Muscle of arm (tissue), 12 donors: ENCODE results near the gene ECT2L. TPM values are rescaled to one million over a fixed set of nuclear protein-coding genes. Genes with fewer than 3 reads are reported as not detected.
"Not testable (repeated sequence)": the region's sequence is repeated elsewhere in the genome, so short reads cannot be mapped to it uniquely, and the experiment has no call there.

Experiments
- DNase-seq: peaks from one replicate; pipeline ENCODE4 v3.0.0-alpha.2; 2013
- polyA plus RNA-seq, 12 donors: library from polyadenylated mRNA; unstranded; fragments of 120-200 nt; gene quantifications; one replicate each; pipeline ENCODE4 v1.2.1, GENCODE V29; 2013; ENCODE audit not compliant: insufficient read length in 12 of 12

The ECT2L gene
- polyA plus RNA-seq, 12 donors, result 0.12 to 0.56 (median 0.24) TPM; not detected in 2

DNA sequence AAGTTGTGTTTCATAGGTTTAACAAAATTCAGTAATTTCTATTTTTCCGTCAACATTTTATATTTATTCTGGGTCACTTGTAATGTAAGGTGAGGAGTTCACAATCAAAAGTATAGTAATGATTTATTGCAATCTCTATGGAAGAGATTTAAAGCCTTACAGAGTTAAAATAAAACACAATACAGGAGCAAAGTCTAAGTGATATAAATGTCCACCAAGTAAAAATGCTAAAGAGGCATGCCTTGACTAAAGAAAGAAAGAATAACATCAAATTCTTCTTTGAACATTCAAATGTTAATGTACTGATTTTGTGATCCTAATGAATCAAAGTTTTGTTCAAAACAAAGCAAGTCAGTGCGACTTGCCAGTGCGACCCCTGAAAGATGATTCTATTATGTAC lies 130.7 kb downstream of the ECT2L start:
- no peak for DNase-seq

DNA sequence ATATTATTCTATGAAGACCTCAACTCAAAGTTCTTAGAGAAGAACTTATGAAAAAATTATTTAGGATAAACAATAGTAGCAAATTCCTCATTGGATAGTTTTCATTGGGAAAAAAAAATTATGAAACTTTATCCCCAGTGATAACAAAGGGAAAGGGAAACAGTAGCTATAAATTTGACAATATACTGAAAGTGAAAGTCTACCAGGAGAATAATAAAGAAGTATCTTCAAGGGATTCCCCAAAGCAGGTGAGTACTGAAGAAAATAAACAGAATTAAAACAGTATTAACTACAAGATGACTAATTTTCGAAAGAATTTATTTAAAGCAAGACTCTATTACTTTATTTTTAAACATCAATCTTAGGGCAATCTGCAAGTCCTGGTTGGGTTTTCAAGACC lies 135.8 kb downstream of the ECT2L start:
- DNase-seq, result no peak

DNA sequence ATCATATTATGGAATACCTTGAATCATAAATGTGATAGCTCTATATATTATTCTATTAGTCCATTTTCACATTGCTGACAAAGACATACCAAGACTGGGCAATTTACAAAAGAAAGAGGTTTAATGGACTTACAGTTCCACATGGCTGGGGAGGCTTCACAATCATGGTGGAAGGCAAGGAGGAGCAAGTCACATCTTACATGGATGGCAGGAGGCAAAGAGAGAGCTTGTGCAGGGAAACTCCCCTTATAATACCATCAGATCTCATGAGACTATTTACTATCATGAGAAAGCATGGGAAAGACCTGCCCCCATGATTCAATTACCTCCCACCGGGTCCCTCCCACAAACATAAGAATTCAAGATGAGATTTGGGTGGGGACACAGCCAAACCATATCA lies 141.0 kb downstream of the ECT2L start:
- not testable (repeated sequence) for DNase-seq

DNA sequence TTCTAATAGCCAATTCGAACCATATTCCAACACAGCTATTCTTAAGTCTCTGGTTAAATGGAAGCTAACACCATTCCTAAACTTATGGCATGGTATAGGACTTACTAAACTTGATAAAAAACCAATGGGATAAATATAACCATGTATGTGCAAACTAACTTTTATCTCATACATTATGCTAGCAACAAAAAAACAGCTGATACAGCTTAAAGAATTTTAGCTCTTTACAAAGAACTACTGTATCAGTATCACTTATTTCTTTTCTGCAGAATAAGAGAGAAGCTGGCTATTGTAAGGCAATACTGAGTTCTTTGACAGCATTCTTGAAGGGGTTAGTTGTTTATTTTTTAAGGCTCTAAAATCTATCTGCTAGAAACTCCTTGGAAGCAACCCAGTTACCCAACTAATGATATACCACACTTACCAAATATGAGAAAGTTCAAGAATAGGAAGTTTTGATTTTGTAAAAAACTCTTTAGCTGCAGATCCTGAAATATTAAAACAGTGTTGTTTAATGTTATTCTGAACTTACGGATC lies 147.3 kb downstream of the ECT2L start:
- no peak for DNase-seq

DNA sequence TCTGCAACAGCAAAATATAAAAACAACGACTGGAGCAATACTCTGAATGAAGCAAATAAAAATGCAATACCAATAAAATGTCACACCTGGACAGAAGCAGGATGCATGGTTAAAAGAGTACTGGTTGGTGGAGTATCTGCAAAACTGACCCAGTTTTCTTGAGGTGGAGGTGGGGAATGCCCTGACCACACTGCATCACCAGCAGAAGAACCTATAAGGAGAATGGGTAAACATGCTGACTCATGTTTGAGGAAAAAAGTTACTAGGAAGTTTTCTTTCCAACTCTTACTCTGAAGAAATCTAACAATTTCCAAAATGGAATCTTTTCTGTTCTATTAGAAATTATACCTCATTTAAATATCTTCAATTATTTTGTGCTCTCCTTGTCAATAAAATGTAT lies 148.5 kb downstream of the ECT2L start:
- DNase-seq, result no peak

DNA sequence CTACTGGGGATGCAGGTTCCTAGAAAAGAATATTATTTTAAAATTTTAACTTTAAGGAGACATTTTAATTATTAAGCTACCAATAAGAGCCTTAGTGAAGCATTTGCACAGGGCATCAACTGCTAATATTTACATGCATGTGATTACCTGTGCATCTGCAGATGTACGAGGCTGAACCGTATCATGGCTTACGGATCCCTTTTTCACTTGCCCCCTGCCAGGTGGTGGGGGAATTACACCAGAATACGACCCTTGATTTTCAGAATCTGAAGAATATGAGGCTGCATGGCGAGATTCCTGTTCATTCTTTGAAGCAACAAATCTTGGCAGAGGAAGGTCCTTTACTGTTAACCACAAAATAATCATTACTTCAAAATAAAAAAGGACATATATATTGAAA lies 149.5 kb downstream of the ECT2L start:
- no peak for DNase-seq

DNA sequence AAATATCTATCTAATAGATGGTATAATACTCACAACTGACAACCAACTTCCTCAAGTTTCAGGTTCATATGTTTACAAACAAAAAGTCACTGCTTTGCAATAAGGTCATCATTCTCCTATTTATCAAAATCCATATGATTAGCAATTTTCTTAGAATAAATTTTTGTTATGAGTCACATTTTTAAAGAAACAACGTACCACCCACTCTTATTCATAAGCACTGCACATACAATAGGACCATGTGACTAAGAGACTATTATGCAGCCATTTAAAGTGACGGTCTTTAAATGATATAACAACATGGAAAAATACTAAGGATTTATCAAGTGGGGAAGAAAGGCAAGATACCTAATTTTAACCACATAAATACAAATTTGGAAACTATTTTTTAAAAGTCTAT lies 152.1 kb downstream of the ECT2L start:
- no peak for DNase-seq

DNA sequence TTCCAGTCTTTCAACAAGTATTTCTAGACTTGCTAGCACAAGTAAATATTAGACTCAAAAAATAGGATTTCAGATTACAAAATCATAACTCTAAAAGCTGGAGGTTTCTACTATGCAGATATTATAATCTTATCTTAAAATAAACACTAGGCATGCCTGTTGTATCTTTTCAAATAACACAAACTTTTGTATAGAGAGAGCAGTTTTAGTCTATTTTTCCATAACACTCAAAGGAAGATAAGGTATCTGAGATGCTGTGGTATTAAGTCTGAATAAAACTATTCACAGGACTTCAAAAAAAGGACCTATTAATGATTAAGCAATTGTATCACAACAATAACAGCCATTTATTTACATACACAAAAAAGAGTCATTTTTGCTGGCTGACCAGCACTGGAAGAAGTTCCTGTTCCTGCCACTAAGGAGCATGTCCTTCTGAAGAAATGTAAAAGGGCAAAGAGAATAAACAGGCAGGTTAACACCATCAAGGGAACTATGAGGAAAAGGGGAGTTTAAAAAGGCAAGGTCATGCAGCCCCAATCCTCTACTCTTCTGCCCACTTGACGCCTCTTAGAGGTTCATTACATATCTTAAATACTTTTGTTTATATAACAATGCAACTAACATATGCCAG lies 152.8 kb downstream of the ECT2L start:
- DNase-seq, result no peak

DNA sequence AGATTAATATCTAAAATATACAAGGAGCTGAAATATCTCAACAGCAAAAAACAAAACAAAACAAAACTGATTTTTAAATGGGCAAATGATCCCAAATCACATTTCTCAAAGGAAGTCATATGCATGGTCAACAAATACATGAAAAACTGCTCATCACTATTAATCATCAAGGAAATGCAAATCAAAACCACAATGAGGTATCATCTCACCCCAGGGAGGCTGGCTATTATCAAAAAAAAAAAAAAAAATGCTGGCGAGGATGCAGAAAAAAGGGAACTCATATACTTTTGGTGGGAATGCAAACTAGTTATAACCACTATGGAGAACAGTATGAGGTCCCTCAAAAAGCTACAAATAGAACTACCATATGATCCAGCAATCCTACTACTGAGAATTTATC lies 157.6 kb downstream of the ECT2L start:
- DNase-seq, result no peak

Other genes with a start within 250 kb of the ECT2L start
- 10 to 100 TPM in 9 of 12 donors, 1 to 10 TPM in 2, not detected in 1; 10.0 to 21.6 (median 12.7) TPM for gene CCDC28A, start 22.3 kb upstream of the ECT2L start, polyA plus RNA-seq
- gene REPS1, start 192.2 kb downstream of the ECT2L start, polyA plus RNA-seq, result 10 to 100 TPM in 11 of 12 donors, not detected in 1; 36.2 to 75.4 (median 52.8) TPM
- gene ABRACL, start 232.7 kb downstream of the ECT2L start, polyA plus RNA-seq, result 10 to 100 TPM in 11 of 12 donors, not detected in 1; 12.7 to 62.0 (median 19.7) TPM